NCI-H2081 treated with DMSO at 0.1 percent for 48 hours (cell line): ENCODE measurements around the gene NT5DC3.

Source experiments
- DNase-seq: peaks from one replicate; lab custom pipeline; 2025; lab: John Stamatoyannopoulos, UW

The NT5DC3 gene

DNA sequence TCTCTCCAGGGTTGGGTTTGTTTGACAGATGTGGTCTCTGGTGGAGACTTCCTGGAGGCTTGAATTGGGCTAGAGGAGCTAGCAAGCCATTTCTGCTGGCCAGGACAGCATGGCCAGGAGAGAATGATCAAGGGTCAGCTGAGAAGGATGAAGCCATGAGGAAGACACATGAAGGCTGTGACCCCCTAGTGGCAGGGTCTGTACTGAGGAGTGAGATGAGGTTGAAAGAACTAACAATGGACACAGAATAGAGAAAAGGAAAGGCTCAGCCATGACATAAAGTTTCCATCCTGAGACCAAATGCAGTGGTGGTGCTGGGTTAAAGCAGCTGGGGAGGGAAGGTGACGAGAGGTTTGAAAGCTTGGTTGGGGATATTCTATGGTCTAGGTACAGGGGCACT is 89.9 kb downstream of the NT5DC3 start:
- no peak for DNase-seq

DNA sequence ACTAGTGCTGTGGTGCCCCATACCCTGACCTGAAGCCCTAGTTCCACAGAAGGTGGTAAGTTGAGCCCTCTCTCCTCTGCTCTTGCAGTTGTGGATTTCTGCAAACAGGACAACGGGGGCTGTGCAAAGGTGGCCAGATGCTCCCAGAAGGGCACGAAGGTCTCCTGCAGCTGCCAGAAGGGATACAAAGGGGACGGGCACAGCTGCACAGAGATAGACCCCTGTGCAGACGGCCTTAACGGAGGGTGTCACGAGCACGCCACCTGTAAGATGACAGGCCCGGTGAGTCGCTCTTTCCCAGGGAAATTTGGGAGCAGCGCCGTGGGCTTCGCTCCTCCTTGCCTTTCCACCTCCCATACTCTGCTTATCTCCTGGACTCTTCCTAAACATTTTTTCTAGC is 92.2 kb downstream of the NT5DC3 start:
- no peak for DNase-seq

DNA sequence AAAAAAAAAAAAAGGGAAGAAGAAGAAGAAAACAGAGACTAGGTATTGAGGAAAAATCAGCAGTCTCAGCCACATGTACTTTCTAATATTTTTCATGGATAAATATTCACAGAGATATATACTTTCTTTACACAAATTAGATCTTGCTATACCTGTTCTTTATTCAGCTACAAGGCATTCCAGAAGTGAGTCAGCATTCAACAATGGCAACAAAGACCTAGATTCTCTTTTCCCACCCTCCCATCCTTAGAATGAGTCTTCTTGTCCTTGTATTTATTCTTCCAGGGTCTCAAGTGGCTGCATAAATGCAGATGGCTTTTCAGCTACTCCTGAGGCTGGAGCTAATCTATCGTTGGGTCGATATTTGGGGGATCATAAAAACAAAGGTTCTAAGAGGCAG is 93.0 kb downstream of the NT5DC3 start:
- no peak for DNase-seq

DNA sequence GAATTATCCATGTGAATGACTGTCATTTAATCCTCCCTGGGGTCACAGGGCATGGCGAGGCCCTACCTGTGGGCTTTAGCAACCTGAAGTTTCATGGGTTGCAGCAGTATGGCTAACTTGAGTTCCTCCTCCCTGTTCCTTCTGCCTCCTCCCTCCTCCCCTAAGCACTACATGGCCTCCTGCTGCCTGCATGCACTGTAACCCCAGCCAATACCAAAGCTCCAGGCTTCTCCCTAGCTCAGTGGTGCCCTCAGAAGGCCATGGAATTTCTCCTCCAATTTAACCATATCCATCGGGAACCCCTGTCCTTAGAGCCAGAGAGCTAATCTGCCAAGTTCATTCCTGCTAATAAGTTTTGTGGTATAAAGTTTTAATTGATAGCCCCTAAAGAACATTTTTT is 95.1 kb downstream of the NT5DC3 start:
- DNase-seq, result no peak

DNA sequence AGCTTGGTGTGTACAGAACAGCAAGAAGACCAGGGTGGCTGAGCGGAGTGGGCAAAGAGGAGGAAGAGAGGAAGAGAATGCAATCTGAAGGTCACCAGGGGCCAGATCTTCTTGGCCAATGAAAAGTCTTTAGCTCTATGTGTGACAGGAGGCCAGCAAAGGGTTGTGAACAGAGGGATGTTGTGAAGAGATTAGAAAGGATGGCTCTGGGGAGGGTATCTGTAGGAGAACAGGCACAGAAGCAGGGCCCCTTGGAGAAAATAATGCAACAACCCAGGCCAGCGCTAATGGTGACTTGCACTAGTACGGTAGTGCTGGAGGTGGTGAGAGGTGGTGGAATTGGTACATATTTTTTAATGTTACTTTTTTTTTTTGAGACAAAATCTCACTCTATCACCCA is 97.2 kb downstream of the NT5DC3 start:
- DNase-seq, result no peak

DNA sequence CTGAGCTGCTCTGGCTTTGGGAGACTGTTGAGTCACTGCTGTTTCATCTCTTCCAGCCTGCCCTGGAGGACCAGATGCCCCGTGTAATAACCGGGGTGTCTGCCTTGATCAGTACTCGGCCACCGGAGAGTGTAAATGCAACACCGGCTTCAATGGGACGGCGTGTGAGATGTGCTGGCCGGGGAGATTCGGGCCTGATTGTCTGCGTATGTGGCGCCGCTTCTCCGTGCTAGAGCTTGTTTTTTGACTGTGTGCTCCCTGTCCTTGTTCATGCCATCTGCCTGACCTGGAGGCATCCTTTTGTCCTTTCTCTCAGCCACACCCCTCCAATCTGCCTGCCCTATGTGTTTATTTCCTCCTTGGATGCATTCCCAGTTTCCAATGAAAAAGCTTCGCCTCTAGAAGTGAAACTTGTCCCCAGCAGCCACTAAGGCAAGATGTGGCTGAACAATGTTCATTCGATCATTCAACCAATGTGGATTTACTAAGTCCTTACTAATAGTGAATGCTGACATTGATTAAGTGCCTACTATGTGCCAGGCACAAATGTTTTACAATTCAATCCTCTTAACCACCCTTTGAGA is 98.6 kb downstream of the NT5DC3 start:
- DNase-seq, result peak; percentile 53

DNA sequence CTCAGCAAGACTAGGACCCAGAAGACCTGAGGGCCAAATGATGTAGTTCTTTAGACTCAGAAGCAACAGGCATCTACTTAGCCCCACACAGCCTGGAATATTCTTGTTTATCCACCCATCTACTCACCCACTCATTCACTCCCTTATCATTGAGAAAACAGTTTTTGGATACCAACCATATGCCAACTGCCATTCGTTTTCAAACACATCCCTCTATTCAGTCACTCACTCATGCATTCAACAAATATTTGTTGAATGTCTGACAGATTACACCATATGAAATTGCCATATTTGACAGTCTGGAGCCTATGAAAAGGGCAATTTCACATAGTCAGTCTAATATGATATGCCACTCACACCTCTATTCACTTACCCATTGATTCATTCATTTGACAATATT is 103.2 kb downstream of the NT5DC3 start:
- no peak for DNase-seq

DNA sequence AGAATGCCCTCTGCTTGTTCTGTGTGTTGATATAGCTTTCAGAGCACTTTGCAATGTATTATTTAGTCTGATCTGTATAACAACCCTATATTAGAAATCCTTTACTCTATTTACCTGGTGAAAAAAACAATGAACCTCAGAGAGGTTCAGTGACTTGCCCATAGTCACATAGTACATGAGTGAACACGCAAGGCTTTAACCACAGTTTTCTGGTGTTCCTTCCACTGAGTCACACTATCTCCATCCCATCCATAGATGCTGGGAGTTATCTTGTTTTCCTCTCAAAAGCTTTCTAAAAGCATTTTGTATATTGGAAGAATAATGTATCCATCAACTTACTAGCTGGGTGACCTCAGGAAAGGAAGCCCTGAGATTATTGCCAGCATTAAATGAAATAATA is 104.5 kb downstream of the NT5DC3 start:
- no peak for DNase-seq

DNA sequence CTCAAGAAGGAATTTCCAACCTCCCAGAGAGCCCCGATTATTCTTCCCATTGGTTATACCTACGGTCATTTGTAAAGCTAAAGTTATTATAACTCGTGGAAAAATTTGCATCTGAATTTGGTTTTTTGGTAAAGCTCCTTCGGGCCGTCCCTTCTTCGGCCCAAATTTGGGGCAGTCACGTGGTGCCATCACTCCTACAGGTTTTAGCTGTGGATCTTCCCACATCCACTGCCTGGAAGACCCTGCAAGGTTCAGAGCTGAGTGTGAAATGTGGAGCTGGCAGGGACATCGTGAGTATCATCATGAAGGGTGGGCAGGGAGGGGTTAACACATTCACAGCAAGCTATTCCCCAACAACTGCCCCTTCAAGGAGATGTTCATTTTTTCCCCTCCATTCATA is 105.7 kb downstream of the NT5DC3 start:
- no peak for DNase-seq

DNA sequence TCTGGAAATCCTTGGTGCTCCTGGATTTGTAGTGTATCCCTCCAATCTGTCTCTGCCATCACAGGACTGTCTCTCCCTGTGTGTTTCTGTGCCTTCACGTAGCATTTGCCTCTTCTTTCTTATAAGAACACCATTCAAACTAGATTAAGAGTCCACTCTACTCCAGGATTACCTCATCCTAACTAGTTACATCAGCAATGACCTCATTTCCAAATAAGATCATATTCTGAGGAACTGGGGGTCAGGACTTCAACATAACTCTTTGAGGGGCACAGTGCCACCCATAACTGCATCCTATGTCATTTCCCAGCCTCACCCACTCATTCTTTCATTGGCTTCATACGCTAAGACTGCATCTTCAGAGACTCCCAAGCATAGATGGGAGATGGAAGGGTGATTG is 106.2 kb downstream of the NT5DC3 start:
- DNase-seq, result no peak

DNA sequence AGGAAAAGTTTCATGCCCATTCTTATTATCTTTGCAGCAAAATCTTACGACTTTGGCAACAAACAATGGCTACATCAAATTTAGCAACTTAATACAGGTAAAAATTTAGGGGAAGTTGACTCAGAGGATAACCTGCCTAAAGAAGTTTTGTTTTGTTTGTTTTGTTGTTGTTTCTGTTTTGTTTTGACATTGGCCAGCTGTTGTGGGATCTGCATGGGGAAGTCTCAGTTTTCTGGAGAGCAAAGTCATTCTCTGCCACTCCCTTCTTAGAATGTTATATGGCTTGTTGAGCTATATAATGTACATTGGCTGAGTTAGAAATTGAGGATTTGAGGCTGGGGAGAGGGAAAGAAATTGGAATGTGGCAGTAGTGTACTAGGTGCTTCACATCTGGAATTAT is 109.5 kb downstream of the NT5DC3 start:
- no peak for DNase-seq

DNA sequence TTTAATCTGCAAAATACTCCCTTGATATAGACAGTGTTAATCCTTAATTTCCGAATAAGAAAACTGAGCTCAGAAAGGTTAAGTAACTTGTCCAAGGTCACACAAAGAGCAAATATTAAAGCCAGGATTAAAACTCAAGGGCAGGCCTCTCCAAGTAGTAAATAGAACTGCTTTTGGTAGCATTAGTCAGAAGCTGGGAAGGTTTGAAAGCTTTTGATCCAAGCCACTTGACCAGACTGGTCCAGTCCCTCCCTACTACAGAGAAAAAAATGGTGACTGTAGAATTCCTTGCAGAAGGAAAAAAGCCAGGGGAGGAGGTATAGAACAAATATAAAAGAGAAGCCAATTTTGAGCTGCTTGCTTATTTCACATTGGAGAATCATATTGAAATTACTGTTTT is 111.5 kb downstream of the NT5DC3 start:
- no peak for DNase-seq

DNA sequence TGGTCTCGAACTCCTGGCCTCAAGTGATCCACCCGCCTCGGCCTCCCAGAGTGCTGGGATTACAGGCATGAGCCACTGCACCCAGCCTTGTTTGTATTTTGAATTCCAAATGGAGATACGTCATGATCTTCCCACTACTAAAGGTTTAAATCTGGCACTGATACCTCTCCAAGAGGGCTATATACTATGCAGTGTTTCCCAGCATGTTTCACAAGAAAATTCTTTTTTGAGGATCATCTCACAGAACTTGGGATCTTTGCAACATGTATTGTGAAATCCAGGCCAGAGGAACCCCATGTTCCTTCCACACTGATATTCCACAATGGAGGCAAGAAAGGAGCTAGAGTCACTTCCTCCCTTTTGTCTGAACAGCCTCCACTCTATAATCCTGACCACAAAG is 112.7 kb downstream of the NT5DC3 start:
- no peak for DNase-seq

DNA sequence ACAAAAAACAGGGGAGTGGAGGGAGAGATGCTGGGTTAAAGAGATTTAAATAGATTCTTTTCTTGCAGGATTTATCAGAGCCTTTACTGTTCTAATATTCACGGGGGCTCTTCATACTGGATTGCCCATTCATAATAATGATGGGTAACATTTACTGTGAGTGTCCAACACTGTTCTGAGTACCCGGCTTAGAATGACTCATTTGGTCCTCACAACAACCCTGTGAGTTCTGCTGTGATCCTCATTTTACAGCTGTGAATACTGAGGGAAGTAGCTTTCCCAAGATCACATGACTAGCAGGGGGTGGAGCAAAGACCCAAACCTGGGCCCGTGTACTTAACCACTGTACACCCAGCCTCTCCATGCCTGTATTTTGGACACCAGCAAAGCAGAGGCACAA is 113.4 kb downstream of the NT5DC3 start:
- DNase-seq, result no peak

DNA sequence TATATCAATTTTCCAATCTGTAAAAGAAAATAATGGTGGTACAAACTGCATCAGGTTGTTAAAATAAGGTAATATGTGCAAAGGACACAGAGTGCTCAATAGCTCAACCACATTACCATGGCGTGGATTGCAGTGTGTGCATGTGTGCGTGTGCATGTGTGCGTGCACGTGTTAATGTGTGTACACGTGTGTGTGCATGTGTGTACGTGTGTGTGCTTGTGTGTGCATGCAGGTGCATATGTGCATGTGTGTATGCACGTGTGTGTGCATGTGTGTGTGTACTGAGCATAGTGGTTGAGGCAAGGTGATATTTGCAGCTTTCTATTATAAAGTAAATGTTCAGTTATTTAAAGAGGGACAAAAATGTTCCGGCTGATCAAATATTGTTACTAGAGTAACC is 115.6 kb downstream of the NT5DC3 start:
- no peak for DNase-seq
